ENCODE results near the gene NTRK2.

NTRK2 gene

GRCh38 chr9:84838879-84839278, 169.3 kb downstream of the NTRK2 start:
- no peak for FAIRE-seq
- DNase-seq (ENCODE audit: extremely low spot score, insufficient read length, low read depth): no peak

- DNase-seq (ENCODE audit: extremely low spot score, insufficient read length, low read depth) (no peak), FAIRE-seq (no peak)
Measured at GRCh38 chr9:84839541-84839940, 170.0 kb downstream of the NTRK2 start.

GRCh38 chr9:84841931-84842330, 172.4 kb downstream of the NTRK2 start:
- no peak for FAIRE-seq

GRCh38 chr9:84843175-84843824, 173.8 kb downstream of the NTRK2 start:
- DNase-seq (ENCODE audit: extremely low spot score, insufficient read length, low read depth) (no peak), FAIRE-seq (no peak)

More at GRCh38 chr9:84841931-84842330, 172.4 kb downstream of the NTRK2 start:
- no peak for DNase-seq (ENCODE audit: extremely low spot score, insufficient read length, low read depth)

- no peak for FAIRE-seq
- no peak for DNase-seq (ENCODE audit: extremely low spot score, insufficient read length, low read depth)
Measured at GRCh38 chr9:84845956-84846900, 176.7 kb downstream of the NTRK2 start.

- DNase-seq (ENCODE audit: extremely low spot score, insufficient read length, low read depth) (no peak), FAIRE-seq (no peak)
Measured at GRCh38 chr9:84846906-84847305, 177.4 kb downstream of the NTRK2 start.

- DNase-seq (ENCODE audit: extremely low spot score, insufficient read length, low read depth) (no peak), FAIRE-seq (no peak)
Measured at GRCh38 chr9:84849049-84849448, 179.5 kb downstream of the NTRK2 start.

GRCh38 chr9:84850830-84851392, 181.4 kb downstream of the NTRK2 start:
- DNase-seq (ENCODE audit: extremely low spot score, insufficient read length, low read depth) (no peak), FAIRE-seq (no peak)

GRCh38 chr9:84851935-84852585, 182.5 kb downstream of the NTRK2 start:
- FAIRE-seq (no peak), DNase-seq (ENCODE audit: extremely low spot score, insufficient read length, low read depth) (no peak)

GRCh38 chr9:84852617-84853301, 183.2 kb downstream of the NTRK2 start:
- DNase-seq (ENCODE audit: extremely low spot score, insufficient read length, low read depth): no peak
- no peak for FAIRE-seq

GRCh38 chr9:84856181-84856632, 186.7 kb downstream of the NTRK2 start:
- no peak for DNase-seq (ENCODE audit: extremely low spot score, insufficient read length, low read depth)

GRCh38 chr9:84857211-84857610, 187.7 kb downstream of the NTRK2 start:
- DNase-seq (ENCODE audit: extremely low spot score, insufficient read length, low read depth): no peak
- FAIRE-seq: no peak

More at GRCh38 chr9:84856181-84856632, 186.7 kb downstream of the NTRK2 start:
- no peak for FAIRE-seq

- no peak for DNase-seq (ENCODE audit: extremely low spot score, insufficient read length, low read depth)
- FAIRE-seq: no peak
Measured at GRCh38 chr9:84858364-84858763, 188.8 kb downstream of the NTRK2 start.

GRCh38 chr9:84860249-84861115, 191.0 kb downstream of the NTRK2 start:
- FAIRE-seq (no peak), DNase-seq (ENCODE audit: extremely low spot score, insufficient read length, low read depth) (no peak)

GRCh38 chr9:84861455-84861854, 191.9 kb downstream of the NTRK2 start:
- DNase-seq (ENCODE audit: extremely low spot score, insufficient read length, low read depth) (no peak), FAIRE-seq (no peak)

- DNase-seq (ENCODE audit: extremely low spot score, insufficient read length, low read depth) (no peak), FAIRE-seq (no peak)
Measured at GRCh38 chr9:84862308-84862707, 192.8 kb downstream of the NTRK2 start.

GRCh38 chr9:84862810-84863287, 193.3 kb downstream of the NTRK2 start:
- FAIRE-seq: no peak

GRCh38 chr9:84863372-84863771, 193.8 kb downstream of the NTRK2 start:
- FAIRE-seq (no peak), DNase-seq (ENCODE audit: extremely low spot score, insufficient read length, low read depth) (no peak)

More at GRCh38 chr9:84862810-84863287, 193.3 kb downstream of the NTRK2 start:
- DNase-seq (ENCODE audit: extremely low spot score, insufficient read length, low read depth): no peak
